ENCODE measurements around the gene MAP3K12.
A peak's percentile ranks its signal among the peaks of the same experiment; 100 is the strongest.

The MAP3K12 gene

DNA sequence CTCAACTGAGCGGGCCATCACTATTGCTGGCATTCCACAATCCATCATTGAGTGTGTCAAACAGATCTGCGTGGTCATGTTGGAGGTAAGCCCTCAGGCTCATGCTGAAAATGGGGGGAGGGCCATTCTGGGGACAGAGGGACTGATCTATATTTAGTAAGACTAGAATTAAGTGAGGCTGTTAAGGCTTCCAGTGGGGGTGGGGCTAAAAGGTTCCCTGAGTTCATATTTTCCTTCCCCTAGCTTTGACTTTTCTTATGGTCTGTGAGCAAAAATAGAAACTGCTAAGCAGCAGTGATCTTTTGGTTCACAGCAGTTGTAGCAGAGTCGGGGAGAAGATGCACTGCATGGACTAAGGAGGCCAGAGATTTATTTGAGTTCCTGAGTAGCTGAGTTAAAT, 38.2 kb downstream of the MAP3K12 start:
- Histone ChIP-seq H3K4me3 (replicated peaks; ENCODE audit: low read depth, low read length) (no peak overlapping the region), H3K36me3 (ENCODE audit: control insufficient read depth, insufficient read depth, low read length) (peaks cover 56% of the 10 kb centered on the region), H3K27me3 (replicated peaks; ENCODE audit: control insufficient read depth, insufficient read depth, low read length) (no peaks in the 10 kb centered on the region)
- no peak for DNase-seq (ENCODE audit: extremely low read depth, insufficient read length)
- TF ChIP-seq, protein P1, sequence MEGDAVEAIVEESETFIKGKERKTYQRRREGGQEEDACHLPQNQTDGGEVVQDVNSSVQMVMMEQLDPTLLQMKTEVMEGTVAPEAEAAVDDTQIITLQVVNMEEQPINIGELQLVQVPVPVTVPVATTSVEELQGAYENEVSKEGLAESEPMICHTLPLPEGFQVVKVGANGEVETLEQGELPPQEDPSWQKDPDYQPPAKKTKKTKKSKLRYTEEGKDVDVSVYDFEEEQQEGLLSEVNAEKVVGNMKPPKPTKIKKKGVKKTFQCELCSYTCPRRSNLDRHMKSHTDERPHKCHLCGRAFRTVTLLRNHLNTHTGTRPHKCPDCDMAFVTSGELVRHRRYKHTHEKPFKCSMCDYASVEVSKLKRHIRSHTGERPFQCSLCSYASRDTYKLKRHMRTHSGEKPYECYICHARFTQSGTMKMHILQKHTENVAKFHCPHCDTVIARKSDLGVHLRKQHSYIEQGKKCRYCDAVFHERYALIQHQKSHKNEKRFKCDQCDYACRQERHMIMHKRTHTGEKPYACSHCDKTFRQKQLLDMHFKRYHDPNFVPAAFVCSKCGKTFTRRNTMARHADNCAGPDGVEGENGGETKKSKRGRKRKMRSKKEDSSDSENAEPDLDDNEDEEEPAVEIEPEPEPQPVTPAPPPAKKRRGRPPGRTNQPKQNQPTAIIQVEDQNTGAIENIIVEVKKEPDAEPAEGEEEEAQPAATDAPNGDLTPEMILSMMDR (IDR thresholded peaks at IDR 0.05; ENCODE audit: insufficient read depth, low read length, poor library complexity, severe bottlenecking): no peak

DNA sequence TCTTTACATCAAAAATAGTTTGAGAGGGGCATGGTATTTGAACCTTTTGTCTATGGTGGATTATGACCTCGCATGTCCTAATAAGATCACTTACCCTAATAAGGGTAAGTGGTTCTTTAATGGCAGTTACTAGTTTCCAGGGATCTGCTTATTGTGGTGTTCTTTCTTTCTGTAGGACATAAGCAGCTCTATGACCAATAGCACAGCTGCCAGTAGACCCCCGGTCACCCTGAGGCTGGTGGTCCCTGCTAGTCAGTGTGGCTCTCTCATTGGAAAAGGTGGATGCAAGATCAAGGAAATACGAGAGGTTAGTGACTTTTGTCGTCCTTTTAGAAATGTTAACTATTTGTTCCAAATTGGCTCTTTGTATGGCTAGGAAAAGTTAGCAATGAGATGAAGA, 40.2 kb downstream of the MAP3K12 start:
- TF ChIP-seq, protein P1 (IDR thresholded peaks at IDR 0.05; ENCODE audit: insufficient read depth, low read length, poor library complexity, severe bottlenecking): no peak
- Histone ChIP-seq H3K27me3 (replicated peaks; ENCODE audit: control insufficient read depth, insufficient read depth, low read length) (no peaks in the 10 kb centered on the region), H3K4me3 (replicated peaks; ENCODE audit: low read depth, low read length) (no peak overlapping the region), H3K36me3 (ENCODE audit: control insufficient read depth, insufficient read depth, low read length) (peaks cover 54% of the 10 kb centered on the region)
- DNase-seq (ENCODE audit: extremely low read depth, insufficient read length): no peak

DNA sequence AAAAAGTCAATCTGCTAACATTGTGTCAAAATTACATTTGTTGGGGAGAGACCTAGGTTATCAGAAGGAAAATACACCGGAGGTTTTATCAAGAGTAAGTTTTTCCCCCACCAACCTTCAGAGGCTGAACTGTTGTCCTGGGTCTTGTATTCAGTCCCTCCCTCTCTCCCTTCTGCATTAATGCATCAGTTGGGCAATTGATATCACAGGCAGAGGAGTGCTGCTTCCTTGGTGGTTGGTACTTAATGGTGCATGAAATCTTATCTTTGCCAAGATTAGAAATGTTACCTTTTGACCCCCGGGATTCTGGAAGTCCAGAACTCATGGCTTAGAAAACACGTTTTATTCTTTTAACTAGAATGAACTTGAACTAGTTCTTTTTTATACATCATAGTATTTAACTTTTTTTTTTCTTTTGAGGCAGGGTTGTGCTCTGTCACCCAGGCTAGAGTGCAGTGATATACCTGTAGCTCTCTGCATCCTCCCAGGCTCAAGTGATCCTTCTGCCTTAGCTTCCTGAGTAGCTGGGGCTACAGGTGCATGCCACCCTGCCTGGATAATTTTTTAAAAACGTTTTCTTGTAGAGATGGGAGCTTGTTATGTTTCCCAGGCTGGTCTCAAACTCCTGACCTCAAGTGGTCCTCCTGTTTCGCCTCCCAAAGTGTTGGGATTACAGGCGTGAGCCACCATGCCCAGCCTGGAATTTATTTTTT, 42.4 kb downstream of the MAP3K12 start:
- H3K27me3 ChIP-seq (replicated peaks; ENCODE audit: control insufficient read depth, insufficient read depth, low read length): no peaks in the 10 kb centered on the region
- no peak for DNase-seq (ENCODE audit: extremely low read depth, insufficient read length)
- TF ChIP-seq, protein P1 (IDR thresholded peaks at IDR 0.05; ENCODE audit: insufficient read depth, low read length, poor library complexity, severe bottlenecking): no peak
- peaks cover 43% of the 10 kb centered on the region for H3K36me3 ChIP-seq (ENCODE audit: control insufficient read depth, insufficient read depth, low read length)
- H3K4me3 ChIP-seq (replicated peaks; ENCODE audit: low read depth, low read length): no peak overlapping the region

DNA sequence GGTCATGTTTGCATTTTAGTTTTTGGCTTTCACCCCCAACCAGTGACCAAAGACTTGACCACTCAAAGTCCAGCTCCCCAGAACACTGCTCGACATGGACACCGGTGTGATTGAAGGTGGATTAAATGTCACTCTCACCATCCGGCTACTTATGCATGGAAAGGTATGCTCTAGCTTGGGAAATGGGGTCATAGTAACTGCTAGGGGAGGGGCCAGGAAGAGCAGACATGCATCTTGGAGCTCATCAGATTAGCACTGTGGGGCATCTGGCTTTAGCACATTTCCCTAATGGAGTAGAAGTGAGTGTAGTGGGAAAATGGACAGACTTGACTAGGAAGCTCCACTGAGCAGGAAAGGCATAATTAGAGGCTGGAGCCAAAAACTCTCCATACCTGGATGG, 44.6 kb downstream of the MAP3K12 start:
- Histone ChIP-seq H3K27me3 (replicated peaks; ENCODE audit: control insufficient read depth, insufficient read depth, low read length) (no peaks in the 10 kb centered on the region), H3K4me3 (replicated peaks; ENCODE audit: low read depth, low read length) (no peak overlapping the region), H3K36me3 (ENCODE audit: control insufficient read depth, insufficient read depth, low read length) (peaks cover 29% of the 10 kb centered on the region)
- TF ChIP-seq, protein P1 (IDR thresholded peaks at IDR 0.05; ENCODE audit: insufficient read depth, low read length, poor library complexity, severe bottlenecking): no peak
- DNase-seq (ENCODE audit: extremely low read depth, insufficient read length): no peak

DNA sequence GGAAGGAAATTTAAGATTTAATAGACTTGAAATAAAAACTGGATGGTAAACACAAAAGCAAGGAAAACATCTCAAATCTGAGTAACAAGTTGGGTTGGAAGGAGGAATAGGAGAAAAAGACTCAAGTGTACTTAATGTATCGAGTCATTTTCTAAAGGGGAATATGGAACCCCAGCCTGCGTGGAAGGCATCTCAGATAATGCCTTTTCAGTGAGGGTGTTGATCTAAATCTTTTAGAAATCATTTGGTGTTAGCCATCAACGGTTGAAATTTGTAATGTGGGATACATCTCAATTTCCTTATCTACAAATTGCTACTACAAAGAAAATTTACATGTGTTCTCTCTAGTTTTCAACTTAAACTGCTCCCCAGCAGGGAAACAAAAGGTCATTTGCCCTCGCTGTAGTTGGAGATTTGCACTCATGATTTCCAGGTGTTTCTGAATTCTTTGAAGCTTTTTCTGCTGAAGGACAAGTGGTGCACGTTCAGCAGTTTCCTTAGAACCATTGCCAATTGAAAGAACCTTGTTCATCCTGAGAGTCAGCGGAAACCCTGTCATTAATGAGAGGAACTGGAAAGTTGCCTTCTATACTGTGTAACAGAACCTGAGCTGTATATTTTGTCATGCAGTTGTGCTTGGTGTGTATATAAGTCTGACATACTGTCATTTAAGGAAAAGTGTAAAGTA, 45.2 kb downstream of the MAP3K12 start:
- TF ChIP-seq, protein P1 (IDR thresholded peaks at IDR 0.05; ENCODE audit: insufficient read depth, low read length, poor library complexity, severe bottlenecking): no peak
- DNase-seq (ENCODE audit: extremely low read depth, insufficient read length): no peak
- H3K4me3 ChIP-seq (replicated peaks; ENCODE audit: low read depth, low read length): peak overlapping the region; percentile 90
- no peaks in the 10 kb centered on the region for H3K27me3 ChIP-seq (replicated peaks; ENCODE audit: control insufficient read depth, insufficient read depth, low read length)
- H3K36me3 ChIP-seq (ENCODE audit: control insufficient read depth, insufficient read depth, low read length): peaks cover 26% of the 10 kb centered on the region

Data from GM06990 (cell line).